Neural cell (in vitro differentiated cells): ENCODE data around the gene RFX8. TPM values are rescaled to one million over a fixed set of nuclear protein-coding genes. Genes with fewer than 3 reads are reported as not detected.

ENCODE experiments used
- H2AFZ ChIP-seq: fragments of 200-600, 300-800 bp; sonication (generic), shearing (Covaris generic); 2 replicates; pipeline ENCODE4 v1.6.0; 2014; ENCODE audit warnings: low read depth, mild to moderate bottlenecking, antibody characterized with exemption, low read length, moderate library complexity
- H3F3A ChIP-seq: fragments of 200-600 bp; shearing (Covaris generic); 2 replicates; pipeline ENCODE4 v1.6.1; 2016; ENCODE audit warnings: mild to moderate bottlenecking, moderate library complexity, mixed read lengths, antibody characterized with exemption, low read length; ENCODE audit not compliant: insufficient read depth, poor library complexity, severe bottlenecking
- H3K27ac ChIP-seq: fragments of 200-600, 300-800 bp; sonication (generic), shearing (Covaris generic); 2 replicates; pipeline ENCODE4 v1.5.1; 2014; ENCODE audit warnings: mild to moderate bottlenecking, low read length, moderate library complexity
- H3K27me3 ChIP-seq: fragments of 300-800, 200-600 bp; sonication (generic), shearing (Covaris generic); 2 replicates; pipeline ENCODE4 v1.6.0; 2014; ENCODE audit warnings: mild to moderate bottlenecking, low read depth, low read length, moderate library complexity; ENCODE audit not compliant: insufficient read depth
- H3K36me3 ChIP-seq: fragments of 300-800, 200-600 bp; sonication (generic), shearing (Covaris generic); 2 replicates; pipeline ENCODE4 v1.5.1; 2014; ENCODE audit warnings: mild to moderate bottlenecking, antibody characterized with exemption, low read length, moderate library complexity; ENCODE audit not compliant: insufficient read depth
- H3K4me2 ChIP-seq: fragments of 300-800, 200-600 bp; sonication (generic), shearing (Covaris generic); 2 replicates; pipeline ENCODE4 v1.6.0; 2014; ENCODE audit warnings: mild to moderate bottlenecking, low read length
- H3K4me3 ChIP-seq: fragments of 300-800, 200-600 bp; sonication (generic), shearing (Covaris generic); 2 replicates; pipeline ENCODE4 v1.5.1; 2014; ENCODE audit warnings: mild to moderate bottlenecking, low read length, moderate library complexity
- H3K79me2 ChIP-seq: fragments of 200-600 bp; shearing (Covaris generic); replicated peaks from 2 replicates; pipeline ENCODE4 v1.6.0; 2014; ENCODE audit warnings: mild to moderate bottlenecking, low read length, moderate library complexity; ENCODE audit not compliant: insufficient read depth
- H3K9ac ChIP-seq: fragments of 300-800, 200-600 bp; sonication (generic), shearing (Covaris generic); 2 replicates; pipeline ENCODE4 v1.6.1; 2016; ENCODE audit warnings: mild to moderate bottlenecking, low read length, mixed read lengths
- H3K9me2 ChIP-seq: fragments of 200-600 bp; shearing (Covaris generic); 2 replicates; pipeline ENCODE4 v1.6.1; 2016; ENCODE audit warnings: mild to moderate bottlenecking, low read length, mixed read lengths; ENCODE audit not compliant: insufficient read depth
- H3K9me3 ChIP-seq: fragments of 200-600, 300-800 bp; sonication (generic), shearing (Covaris generic); 2 replicates; pipeline ENCODE4 v1.6.1; 2016; ENCODE audit warnings: mild to moderate bottlenecking, mixed run types, low read length, moderate library complexity, mixed read lengths
- H4K20me1 ChIP-seq: fragments of 200-600 bp; shearing (Covaris generic); 2 replicates; pipeline ENCODE4 v1.6.1; 2016; ENCODE audit warnings: mild to moderate bottlenecking, mixed run types; ENCODE audit not compliant: insufficient read depth
- EP300 ChIP-seq: fragments of 450-650 bp; conservative IDR thresholded peaks from 2 replicates; pipeline ENCODE4 v1.6.1; 2014; ENCODE audit warnings: antibody characterized with exemption, mild to moderate bottlenecking, moderate library complexity; ENCODE audit not compliant: poor library complexity, severe bottlenecking
- EZH2 ChIP-seq: fragments of 200-600, 300-800 bp; shearing (Covaris generic), sonication (generic); IDR thresholded peaks from 2 replicates; pipeline ENCODE4 v1.6.1; 2014; ENCODE audit warnings: antibody characterized with exemption, low read length, borderline replicate concordance, mild to moderate bottlenecking; ENCODE audit not compliant: insufficient read depth, poor library complexity, severe bottlenecking
- MXI1 ChIP-seq: fragments of 450-650 bp; conservative IDR thresholded peaks from 2 replicates; pipeline ENCODE4 v1.6.1; 2014; ENCODE audit warnings: antibody characterized with exemption, mild to moderate bottlenecking; ENCODE audit not compliant: poor library complexity, severe bottlenecking
- POLR2AphosphoS5 ChIP-seq: IDR thresholded peaks from 2 replicates; pipeline ENCODE4 v1.6.1; 2012
- RAD21 ChIP-seq: fragments of 450-650 bp; conservative IDR thresholded peaks from 2 replicates; pipeline ENCODE4 v1.6.1; 2014; ENCODE audit warnings: antibody characterized with exemption, mild to moderate bottlenecking, moderate library complexity
- TAF1 ChIP-seq: IDR thresholded peaks from 2 replicates; pipeline ENCODE4 v1.6.1; 2012; ENCODE audit warnings: low read depth
- polyA plus RNA-seq: library from polyadenylated mRNA; depleted of rRNA; stranded (reverse); fragments of >200 nt; gene quantifications from 2 replicates; pipeline ENCODE4 v1.2.3, GENCODE V29; 2014
- TF ChIP-seq, protein P1 (sequence below): IDR thresholded peaks from 2 replicates; pipeline ENCODE4 v1.6.1; 2012; ENCODE audit warnings: borderline replicate concordance
- TF ChIP-seq, protein P2 (sequence below): fragments of 450-650 bp; IDR thresholded peaks from 2 replicates; pipeline ENCODE4 v1.5.1; 2014; ENCODE audit warnings: antibody characterized with exemption, mild to moderate bottlenecking, moderate library complexity; ENCODE audit not compliant: poor library complexity, severe bottlenecking

The RFX8 gene
- polyA plus RNA-seq, 1 donor from 2014 or later, result not detected

DNA sequence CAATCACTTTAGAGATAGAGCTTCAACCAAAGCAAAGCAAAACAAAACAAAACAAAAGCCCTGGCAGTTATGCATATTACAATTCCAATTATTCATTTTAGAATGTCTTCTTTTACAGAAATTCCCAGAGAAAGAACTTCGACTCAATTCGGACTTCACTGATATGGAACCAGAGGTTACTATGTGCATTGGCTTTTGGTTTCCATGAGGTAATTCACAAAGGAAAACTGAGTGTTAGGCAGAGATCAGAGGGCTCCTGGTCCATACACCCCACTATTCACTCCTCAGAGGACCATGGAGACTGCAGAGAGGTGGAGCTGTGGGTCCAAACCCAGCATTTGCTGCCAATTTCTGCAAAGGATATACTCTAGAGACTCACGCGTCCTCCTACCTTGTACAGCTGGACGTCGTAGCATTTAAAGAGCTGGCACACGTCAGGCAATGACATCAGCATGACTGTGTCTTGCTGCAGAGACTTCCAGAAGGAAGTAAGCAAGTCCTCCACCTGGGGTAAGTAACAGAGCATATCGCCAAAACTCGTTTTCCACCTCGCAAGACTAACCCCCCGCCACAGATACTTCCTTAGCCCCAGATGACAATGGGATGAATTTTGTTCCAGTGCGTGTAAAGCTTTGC, 56.3 kb downstream of the RFX8 start:
- no peak for TF ChIP-seq RAD21
- TF ChIP-seq MXI1, result no peak
- no peak for TF ChIP-seq TAF1
- no peak for TF ChIP-seq EZH2
- Histone ChIP-seq H3K79me2 (no peaks in the 10 kb centered on the region), H3K27ac (no peak overlapping the region), H3K4me3 (no peak overlapping the region), H3K9me3 (no peaks in the 10 kb centered on the region), H3K9me2 (no peaks in the 10 kb centered on the region), H3K4me2 (no peak overlapping the region), H3K9ac (no peak overlapping the region), H2AFZ (no peak overlapping the region), H3K36me3 (no peaks in the 10 kb centered on the region), H4K20me1 (no peaks in the 10 kb centered on the region), H3K27me3 (no peaks in the 10 kb centered on the region), H3F3A (no peaks in the 10 kb centered on the region)

DNA sequence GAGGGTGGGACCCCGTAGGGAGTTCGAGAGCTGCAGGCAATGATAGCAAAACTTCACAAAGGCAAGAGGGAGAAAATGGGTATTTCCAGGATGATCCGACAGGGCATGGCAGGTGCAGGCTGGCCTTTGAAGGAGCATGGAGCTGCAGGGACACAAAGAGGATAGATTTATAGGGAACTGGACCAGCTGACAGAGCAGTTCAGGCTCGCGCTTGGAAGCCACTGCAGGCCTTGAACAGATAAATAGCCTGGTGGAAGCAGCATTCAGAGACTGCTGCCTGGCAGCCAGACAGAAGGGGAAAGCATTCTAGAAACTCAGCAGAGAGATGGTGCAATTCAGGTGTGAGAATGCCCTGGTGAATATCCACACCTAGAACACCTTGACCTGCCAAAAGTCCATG, 58.3 kb downstream of the RFX8 start:
- H3K27ac ChIP-seq, result no peak overlapping the region
- H3K9me3 ChIP-seq, result no peaks in the 10 kb centered on the region
- no peaks in the 10 kb centered on the region for H3K27me3 ChIP-seq
- no peaks in the 10 kb centered on the region for H3F3A ChIP-seq
- H3K4me2 ChIP-seq, result no peak overlapping the region
- no peaks in the 10 kb centered on the region for H3K79me2 ChIP-seq
- TF ChIP-seq EP300, result no peak
- TF ChIP-seq, protein P1, sequence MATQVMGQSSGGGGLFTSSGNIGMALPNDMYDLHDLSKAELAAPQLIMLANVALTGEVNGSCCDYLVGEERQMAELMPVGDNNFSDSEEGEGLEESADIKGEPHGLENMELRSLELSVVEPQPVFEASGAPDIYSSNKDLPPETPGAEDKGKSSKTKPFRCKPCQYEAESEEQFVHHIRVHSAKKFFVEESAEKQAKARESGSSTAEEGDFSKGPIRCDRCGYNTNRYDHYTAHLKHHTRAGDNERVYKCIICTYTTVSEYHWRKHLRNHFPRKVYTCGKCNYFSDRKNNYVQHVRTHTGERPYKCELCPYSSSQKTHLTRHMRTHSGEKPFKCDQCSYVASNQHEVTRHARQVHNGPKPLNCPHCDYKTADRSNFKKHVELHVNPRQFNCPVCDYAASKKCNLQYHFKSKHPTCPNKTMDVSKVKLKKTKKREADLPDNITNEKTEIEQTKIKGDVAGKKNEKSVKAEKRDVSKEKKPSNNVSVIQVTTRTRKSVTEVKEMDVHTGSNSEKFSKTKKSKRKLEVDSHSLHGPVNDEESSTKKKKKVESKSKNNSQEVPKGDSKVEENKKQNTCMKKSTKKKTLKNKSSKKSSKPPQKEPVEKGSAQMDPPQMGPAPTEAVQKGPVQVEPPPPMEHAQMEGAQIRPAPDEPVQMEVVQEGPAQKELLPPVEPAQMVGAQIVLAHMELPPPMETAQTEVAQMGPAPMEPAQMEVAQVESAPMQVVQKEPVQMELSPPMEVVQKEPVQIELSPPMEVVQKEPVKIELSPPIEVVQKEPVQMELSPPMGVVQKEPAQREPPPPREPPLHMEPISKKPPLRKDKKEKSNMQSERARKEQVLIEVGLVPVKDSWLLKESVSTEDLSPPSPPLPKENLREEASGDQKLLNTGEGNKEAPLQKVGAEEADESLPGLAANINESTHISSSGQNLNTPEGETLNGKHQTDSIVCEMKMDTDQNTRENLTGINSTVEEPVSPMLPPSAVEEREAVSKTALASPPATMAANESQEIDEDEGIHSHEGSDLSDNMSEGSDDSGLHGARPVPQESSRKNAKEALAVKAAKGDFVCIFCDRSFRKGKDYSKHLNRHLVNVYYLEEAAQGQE, result no peak
- no peak for TF ChIP-seq POLR2AphosphoS5
- TF ChIP-seq, protein P2, sequence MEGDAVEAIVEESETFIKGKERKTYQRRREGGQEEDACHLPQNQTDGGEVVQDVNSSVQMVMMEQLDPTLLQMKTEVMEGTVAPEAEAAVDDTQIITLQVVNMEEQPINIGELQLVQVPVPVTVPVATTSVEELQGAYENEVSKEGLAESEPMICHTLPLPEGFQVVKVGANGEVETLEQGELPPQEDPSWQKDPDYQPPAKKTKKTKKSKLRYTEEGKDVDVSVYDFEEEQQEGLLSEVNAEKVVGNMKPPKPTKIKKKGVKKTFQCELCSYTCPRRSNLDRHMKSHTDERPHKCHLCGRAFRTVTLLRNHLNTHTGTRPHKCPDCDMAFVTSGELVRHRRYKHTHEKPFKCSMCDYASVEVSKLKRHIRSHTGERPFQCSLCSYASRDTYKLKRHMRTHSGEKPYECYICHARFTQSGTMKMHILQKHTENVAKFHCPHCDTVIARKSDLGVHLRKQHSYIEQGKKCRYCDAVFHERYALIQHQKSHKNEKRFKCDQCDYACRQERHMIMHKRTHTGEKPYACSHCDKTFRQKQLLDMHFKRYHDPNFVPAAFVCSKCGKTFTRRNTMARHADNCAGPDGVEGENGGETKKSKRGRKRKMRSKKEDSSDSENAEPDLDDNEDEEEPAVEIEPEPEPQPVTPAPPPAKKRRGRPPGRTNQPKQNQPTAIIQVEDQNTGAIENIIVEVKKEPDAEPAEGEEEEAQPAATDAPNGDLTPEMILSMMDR, result no peak
- TF ChIP-seq TAF1, result no peak
- no peak overlapping the region for H2AFZ ChIP-seq
- no peak overlapping the region for H3K9ac ChIP-seq
- no peaks in the 10 kb centered on the region for H4K20me1 ChIP-seq
- H3K4me3 ChIP-seq, result no peak overlapping the region
- no peaks in the 10 kb centered on the region for H3K36me3 ChIP-seq
- no peaks in the 10 kb centered on the region for H3K9me2 ChIP-seq

DNA sequence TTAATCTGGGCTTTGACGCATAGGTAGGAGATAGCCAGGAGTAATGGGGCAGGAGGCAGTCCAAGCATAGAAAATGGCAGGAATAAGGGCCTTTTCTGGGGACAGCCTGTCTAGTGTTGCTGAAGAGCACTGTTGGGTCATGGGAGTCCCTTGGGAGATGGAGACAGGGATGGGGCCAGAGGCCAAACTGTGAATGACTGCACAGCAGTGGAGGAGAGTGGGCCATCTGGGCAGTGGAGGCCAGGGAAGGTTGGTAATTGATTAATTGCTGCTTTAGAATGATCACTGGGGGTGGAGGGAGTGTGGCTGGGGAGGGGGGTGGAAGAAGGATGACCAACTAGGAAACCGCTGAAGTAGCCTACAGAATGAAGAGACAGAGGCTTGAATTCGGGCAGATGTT, 59.0 kb downstream of the RFX8 start:
- Histone ChIP-seq H3K36me3 (no peaks in the 10 kb centered on the region), H3F3A (no peaks in the 10 kb centered on the region), H3K79me2 (no peaks in the 10 kb centered on the region), H3K27ac (no peak overlapping the region), H3K9me2 (no peaks in the 10 kb centered on the region), H3K9me3 (no peaks in the 10 kb centered on the region), H3K27me3 (no peaks in the 10 kb centered on the region), H3K4me3 (no peak overlapping the region), H2AFZ (no peak overlapping the region), H3K9ac (no peak overlapping the region), H3K4me2 (no peak overlapping the region), H4K20me1 (no peaks in the 10 kb centered on the region)
- TF ChIP-seq MXI1, result no peak
- no peak for TF ChIP-seq POLR2AphosphoS5
